GM18873 (cell line): ENCODE results near the gene AP3B1.
"Not testable (repeated sequence)": the region's sequence is repeated elsewhere in the genome, so short reads cannot be mapped to it uniquely, and the experiment has no call there.

Experiments used
- ATAC-seq: cut with Tn5 transposase; IDR thresholded peaks from one replicate; pipeline ENCODE4 v1.9.1; 2021; ENCODE audit warnings: mild to moderate bottlenecking, moderate library complexity, moderate number of reproducible peaks; ENCODE audit not compliant: unreplicated experiment, low FRiP score

The AP3B1 gene

DNA sequence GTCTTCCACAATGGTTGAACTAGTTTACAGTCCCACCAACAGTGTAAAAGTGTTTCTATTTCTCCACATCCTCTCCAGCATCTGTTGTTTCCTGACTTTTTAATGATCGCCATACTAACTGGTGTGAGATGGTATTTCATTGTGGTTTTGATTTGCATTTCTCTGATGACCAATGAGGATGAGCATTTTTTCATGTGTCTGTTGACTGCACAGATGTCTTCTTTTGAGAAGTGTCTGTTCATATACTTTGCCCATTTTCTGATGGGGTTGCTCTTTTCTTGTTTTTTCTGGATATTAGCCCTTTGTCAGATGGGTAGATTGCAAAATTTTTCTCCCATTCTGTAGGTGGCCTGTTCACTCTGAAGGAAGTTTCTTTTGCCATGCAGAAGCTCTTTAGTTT lies 124.2 kb downstream of the AP3B1 start:
- not testable (repeated sequence) for ATAC-seq

DNA sequence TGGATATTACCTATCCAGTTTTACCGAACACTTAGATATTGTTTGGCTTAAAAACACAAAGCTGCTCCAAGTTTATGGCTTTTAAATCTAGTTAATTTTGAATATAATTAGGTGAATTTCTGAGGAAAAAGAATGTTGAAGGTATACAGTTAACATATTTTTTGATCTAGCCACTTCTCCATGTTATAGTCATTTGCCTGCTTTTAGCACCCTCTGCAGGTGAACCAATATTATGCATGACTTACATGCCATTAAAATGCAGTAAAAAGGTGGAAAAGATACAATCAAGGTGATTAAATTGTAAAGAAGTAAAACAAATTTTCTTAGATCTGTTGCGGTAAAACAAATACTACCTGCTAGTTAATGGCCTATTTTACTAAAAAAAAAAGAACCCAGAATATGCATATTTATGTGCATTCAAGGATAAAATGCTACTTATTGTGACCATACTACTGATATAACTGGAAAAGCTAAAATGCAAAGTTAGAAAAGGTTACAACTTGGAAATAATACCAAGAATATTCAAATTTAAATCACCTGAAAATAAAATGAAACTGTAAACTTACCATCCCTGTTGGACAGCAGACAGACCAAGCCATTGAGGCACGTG lies 132.1 kb downstream of the AP3B1 start:
- ATAC-seq = no peak

DNA sequence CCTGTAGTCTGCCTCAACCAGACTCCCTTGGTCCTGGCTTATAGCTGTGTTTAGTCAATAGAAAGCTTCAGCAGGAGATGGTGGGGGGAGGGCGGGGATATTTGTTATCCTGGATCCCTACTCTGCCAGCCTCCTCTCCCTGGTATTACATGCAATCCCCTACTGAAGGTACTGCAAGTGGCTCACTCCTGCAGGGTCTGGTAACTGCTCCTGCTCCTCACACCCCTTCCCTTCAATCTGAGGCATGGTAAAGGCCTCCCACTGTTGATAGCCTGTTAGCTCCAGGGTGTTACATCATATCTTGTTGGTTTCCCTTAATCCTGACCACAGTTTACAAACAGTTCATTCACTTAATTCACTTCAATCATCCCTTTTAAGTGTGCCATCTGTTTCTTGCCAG lies 137.5 kb downstream of the AP3B1 start:
- ATAC-seq = no peak

DNA sequence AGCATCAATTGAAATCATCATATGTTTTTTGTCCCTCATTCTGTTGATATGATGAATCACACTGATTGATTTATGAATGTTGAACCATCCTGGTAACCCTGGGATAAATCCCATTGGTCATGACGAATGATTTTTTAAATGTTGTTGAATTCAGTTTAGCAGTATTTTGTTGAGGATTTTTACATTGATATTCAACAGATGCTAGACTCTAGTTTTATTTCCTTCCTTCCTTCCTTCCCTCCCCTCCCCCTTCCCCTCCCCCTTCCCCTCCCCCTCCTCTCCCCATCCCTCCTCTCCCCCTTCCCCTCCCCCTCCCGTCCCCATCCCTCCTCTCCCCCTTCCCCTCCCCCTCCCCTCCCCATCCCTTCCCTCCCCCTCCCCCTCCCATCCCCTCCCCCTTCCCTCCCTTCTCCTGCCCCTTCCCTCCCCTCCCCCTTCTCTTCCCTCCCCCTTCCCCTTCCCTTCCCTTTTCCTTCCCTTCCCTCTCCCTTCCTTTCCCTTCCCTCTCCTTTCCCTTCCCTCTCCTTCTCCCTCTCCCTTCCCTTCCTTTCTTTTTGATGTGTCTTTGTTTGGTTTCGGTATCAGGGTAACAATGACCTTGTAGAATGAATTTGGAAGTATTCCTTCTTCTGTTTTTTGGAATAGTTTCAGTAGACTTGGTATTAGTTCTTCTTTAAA lies 142.8 kb downstream of the AP3B1 start:
- no peak for ATAC-seq

DNA sequence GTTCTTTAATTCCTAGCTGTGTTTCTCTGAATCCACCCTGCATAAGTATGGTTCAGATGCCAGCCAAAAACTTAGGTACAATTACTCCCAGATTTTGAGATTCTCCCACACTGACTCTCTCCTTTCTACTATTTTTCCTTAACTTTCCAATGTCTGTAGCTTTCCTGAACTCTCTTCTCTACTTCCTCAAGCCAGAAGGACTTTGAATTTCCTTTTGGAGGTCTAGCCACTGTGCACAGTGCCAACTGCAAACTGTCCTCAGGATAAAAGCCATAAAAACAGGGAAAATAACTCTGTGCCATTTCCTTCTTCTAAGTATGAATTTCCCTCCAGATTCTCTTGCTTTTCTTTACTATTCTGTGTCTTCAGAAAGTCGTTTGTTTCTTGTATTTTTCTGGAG lies 157.2 kb downstream of the AP3B1 start:
- ATAC-seq = no peak

DNA sequence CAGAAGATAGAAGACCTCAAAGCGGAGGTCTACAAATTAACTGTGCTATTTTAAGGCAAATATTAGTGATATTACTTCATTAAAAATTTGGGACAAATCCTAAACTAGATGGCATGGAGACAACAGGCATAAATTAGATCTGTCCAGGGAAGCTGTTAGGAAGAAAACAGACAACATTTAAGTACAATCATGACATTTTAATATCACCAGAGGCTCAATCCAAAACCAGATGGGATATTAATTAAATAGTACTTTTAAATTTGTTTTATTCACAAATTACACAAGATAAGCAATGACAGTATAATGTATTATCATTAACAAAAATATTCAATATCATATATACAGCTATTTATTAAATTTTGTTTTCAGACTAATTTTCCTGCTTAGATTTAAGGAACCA lies 161.1 kb downstream of the AP3B1 start:
- no peak for ATAC-seq

DNA sequence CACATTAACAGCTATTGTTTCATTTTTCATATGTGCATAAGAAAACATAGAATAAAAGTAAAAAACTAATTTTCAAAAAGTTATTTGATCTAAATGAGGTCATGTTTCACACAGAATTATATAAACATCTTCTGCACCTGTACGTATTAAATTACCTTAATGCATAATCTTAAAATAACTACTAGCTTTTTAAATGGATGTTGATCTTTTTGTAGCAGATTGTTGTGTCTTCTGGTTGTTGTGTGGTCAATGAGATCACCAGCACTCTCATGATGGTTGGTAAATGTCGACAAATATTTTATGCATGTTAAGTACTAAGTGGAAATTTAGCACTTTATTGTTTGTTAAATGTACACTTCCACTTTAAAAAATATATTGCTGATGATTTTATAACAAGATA lies 162.0 kb downstream of the AP3B1 start:
- no peak for ATAC-seq

DNA sequence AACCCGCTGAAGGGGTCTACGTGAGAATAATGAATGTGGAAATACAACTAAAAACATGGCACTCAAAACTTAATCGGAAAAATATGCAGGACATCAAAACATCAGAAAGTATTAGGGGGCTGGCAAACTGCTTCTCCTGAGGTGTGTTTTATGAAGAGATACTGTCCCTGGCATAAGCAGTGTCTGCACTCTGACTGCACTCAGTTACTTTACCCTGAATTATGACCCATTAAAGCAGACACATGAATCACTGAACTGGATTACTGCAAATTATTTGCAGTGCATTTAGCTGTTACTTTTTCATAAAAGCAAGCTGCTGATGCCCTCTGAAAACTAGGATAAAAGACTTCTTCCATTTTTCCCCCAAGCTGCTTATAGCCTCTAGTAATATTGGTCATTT lies 164.9 kb downstream of the AP3B1 start:
- no peak for ATAC-seq

DNA sequence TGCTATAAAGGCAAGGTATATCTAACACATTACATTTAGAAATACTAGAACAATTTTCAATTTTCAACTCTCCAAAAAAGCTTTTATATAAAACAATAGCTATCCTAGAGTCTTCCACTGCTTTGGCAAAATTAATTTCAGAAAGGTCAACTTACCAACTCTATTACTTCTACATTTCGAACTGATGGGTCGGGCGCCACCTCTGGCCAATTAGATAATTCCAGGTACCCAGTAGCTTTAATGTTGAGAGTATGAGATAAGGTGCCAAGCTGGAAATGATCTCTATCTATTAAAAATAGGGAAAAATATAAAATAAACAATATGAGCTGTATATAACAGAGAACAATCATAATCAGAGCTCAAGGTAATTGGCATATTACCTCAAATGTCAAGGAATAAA lies 166.6 kb downstream of the AP3B1 start:
- no peak for ATAC-seq

DNA sequence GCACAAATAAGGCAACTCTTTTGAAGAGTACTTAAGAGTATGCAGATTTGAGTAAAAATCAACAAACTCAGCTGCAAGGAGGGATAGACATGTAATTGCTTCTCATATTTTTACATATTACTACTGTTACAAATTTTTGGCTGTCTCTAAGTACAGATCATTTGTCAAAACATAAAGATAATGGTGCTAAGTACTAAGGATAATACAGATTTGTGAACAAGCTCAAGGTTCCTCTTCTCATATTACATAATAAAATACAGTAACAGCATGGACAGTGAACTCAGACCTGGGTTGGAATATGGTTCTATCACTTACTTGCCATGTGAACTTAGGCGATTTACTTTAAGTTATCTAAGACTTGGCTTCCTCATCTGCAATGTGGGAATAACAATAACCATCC lies 168.0 kb downstream of the AP3B1 start:
- ATAC-seq = no peak

DNA sequence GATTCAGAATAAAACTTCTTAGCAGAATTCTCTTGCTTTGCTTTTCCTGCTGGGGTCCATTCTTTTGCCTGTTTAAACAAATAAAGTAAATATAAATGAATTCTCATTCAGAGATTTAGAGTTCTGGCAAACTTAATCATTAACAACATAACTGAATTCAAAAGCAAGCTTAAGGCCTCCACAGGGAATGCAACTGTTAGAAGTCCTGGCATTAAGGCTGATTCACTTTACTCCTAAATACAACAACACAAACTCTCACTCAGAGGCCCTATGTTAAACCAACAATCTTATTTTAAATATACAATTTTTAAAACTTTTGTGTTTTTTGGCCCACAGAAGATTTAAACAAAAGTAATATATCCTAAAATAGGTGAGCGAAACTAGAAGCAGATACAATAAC lies 178.3 kb downstream of the AP3B1 start:
- ATAC-seq = no peak

DNA sequence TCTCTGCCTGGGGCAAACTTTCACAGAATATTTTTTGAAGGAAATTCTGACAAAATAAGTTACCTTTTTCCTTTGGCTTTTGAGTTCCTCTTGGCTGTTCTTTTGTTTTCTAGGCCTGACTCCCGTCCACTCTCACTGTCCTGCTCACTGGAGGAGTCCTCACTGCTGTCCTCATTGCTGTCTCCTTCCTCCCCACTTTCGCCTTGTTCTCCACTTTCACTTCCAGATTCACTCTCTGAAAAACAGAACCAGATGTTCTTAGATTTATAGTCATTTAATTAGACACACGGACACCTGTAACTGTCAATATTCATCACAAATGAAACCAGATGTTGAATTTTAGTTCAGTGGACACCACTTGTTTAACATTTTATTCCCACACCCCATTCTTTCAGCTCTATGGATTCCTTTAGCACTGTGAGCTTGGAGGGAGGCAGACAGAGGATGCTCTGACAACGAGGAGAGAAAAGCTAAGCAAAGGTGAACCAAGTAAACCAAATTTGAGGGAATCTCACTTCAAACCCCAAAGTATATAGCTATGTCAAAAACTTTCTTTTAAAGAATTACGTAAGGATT lies 180.7 kb downstream of the AP3B1 start:
- no peak for ATAC-seq

DNA sequence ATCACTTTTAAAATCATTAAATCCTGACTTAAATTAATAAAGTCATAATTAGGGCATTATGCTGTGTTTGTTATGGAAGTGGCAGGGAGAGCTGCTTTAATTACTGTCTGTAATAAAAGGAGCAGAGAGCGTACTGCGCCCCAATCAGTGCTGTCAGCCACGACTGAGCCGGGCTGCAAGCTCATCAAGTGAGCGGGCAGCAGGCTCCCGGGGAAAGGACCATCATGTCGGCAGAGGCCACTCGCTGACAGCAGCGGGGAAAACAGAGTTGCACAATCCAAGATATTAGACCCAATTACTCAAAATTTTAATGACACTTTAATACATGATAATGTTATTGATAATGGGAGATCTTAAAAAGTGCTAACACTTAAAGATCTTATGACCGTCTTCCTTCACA lies 181.6 kb downstream of the AP3B1 start:
- ATAC-seq = no peak

DNA sequence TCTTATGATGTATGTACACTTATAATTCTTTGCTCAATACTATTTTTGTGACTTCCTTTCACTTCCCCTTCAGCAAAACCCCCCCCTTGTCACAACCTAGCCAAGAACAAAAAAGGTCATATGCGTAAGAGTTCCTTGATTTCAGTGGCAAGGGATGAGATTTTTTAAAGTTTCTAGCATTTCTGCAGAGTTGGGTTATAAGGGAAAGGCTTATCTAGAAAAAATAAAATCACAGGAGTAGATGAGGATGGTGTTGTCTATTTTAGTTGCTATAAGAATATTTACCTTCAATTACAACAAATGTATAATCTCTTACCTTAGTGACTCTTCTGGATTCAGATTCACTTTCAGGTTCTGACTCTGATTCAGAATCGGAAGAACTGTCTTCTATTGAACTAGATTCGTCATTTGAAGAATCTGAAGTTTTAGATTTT lies 184.6 kb downstream of the AP3B1 start:
- ATAC-seq = no peak

DNA sequence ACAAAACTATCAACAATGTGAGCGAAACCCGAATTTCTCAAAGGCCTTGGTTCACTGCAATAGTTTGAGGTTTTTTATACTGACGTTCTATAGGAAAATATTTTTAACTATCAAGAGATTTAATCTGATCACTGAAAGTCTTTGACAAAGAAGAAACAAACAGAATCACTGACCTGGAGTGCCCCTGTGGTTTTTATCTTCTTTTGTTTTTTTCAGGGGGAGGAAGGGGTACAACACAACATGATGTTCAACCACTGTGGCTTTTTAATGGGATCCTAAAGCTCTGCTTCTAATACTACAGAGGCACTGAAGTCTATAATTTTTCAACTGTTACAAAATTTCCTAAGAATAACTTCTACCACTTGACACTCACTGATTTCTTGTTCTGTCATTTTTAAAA lies 185.9 kb downstream of the AP3B1 start:
- no peak for ATAC-seq

DNA sequence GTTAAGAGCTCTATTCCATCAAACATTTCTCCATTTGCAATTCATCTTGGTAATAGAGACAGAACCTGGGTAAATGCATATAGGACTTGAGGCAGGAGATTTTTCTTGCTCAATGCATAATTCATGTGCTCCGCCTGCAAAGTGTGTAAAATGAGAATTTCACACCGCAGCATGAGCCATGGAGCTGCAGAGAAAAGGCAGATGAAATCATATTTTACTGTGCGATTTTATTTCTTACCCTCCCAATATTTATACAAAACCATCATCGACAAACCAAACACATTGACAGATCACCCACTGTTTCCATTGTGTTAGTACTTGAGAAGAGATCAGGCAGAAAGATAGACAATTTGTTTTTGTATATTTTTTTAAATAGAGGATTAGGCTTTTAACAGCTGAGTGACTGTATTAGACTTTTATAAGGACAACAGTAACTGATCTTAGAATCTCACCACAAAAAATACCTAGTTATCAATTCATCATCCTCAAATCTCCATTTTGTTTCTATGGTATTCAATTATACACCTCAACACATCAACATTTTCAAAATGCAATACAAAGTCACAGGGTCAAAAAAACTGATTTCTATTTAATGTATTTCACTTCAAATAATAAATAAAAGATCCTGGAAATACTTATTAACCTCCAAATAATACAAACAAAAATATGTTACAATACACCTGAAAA lies 191.1 kb downstream of the AP3B1 start:
- ATAC-seq = no peak

DNA sequence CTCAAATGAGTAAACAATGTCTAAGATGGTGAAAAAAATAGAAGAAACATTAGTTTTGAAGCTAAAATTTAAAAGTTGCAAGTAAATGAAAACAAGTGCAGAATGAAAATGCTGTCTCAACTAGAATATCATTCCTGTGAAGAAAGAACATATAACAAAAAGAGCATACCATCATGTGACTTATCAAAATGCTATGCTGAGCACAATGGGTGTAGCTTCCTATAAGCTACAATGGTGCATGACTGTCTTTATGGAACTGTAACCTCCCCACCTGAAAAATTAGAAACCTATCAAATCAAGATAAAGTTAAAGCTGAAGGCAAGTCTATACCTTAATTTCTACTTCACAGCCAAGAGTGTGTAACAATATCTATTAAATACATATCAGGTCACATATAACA lies 192.0 kb downstream of the AP3B1 start:
- no peak for ATAC-seq

DNA sequence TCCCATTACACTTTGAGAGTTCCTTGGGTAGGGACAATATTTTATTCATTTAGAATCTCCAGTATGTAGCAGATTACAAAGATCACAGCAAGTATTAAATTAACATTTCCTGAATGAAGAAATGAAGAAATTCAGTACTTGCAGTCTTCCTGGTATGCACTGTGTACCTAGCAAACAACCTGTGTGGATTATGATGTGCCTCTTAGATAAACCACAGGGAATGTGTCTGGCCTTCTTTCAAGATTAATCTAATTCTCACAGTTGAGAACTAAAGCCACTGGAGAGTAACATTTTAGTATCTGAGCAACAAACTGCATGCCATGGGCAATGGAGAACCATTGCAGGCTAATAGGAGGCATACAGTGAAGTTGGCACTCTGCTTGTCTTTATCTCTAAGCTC lies 199.4 kb downstream of the AP3B1 start:
- no peak for ATAC-seq

DNA sequence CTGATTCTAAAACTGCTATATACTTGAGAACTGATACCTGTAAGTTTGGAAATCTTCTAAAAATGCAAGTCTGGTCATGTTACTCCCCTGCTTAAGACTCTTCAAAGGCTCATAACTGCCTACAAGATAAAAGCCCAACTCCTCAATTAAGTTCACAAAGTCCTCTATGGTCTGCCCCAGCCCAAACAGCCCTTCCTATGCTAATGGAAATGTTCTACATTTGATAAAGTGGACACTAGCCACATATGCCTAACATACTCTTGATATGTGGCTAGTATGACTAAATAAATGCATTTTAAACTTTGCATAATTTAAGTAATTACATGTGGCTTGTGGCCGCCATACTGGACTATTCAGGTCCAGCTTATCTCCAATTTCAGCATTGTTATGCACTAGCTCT lies 204.5 kb downstream of the AP3B1 start:
- ATAC-seq = no peak

DNA sequence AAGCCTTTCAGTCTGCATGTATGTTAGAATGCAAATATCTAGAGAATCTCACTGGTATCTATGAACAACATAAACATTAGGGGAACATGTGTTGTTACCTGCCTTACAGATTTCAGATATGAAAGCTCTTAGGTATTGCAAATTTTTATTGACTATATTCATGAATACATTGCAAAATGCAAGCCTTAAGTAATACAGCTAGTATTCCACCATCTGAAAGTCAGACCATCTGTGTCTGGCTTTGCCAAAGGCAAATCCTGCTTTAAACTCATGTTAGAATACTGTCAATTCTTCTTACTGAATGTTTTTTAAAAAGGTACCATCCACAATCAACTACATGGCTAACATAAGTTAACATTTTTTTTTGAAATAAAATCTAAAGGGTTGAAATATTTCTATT lies 215.6 kb downstream of the AP3B1 start:
- ATAC-seq = no peak

DNA sequence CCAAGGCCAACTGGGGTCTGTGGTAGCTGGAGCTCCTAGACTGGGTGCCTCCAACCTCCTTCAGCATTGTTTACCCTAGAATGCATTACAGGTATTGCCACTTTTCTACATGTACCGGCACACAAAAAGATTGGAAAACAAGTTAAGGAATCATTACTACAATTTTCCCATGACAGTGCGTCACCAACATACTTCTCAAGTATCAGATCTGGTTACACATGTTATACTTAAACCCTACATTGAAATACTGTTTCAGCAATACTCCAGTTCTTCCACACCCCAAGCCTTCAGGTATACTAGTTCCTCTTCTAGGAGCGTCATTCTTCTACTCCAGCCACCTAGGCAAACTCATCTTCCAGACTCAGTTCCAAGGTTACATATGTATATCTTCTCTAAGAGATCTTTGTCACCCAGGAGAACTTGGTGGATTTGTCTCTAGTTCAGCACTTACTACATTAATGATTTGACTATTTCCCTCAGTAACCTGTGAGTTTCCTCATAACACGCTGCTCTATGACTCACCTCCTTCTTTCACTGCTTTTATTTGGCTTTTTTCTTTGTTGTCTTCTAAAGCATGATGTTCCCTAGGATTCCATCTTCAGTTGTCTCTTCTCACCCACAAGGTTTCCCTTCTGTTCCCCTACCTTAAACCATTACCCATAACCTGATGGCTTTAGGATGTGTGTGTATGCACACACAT lies 217.0 kb downstream of the AP3B1 start:
- no peak for ATAC-seq
